ENCODE measurements around the gene CASK.
"Not testable (repeated sequence)": the region's sequence is repeated elsewhere in the genome, so short reads cannot be mapped to it uniquely, and the experiment has no call there.

Gene CASK

GRCh38 chrX:41665686-41666085 is 257.7 kb downstream of the CASK start:
- no peak for TF ChIP-seq CTCF (IDR thresholded peaks at IDR 0.05; ENCODE audit: control insufficient read depth, extremely low read depth, insufficient read depth)
- DNase-seq (ENCODE audit: low read depth), result no peak
- H3K4me3 ChIP-seq (ENCODE audit: low read depth, low read length), result no peak overlapping the region

- H3K4me3 ChIP-seq (ENCODE audit: low read depth, low read length), result no peak overlapping the region
- DNase-seq (ENCODE audit: low read depth), result no peak
- no peak for TF ChIP-seq CTCF (IDR thresholded peaks at IDR 0.05; ENCODE audit: control insufficient read depth, extremely low read depth, insufficient read depth)
These were observed 258.4 kb downstream of the CASK start for GRCh38 chrX:41664908-41665307.

DNA sequence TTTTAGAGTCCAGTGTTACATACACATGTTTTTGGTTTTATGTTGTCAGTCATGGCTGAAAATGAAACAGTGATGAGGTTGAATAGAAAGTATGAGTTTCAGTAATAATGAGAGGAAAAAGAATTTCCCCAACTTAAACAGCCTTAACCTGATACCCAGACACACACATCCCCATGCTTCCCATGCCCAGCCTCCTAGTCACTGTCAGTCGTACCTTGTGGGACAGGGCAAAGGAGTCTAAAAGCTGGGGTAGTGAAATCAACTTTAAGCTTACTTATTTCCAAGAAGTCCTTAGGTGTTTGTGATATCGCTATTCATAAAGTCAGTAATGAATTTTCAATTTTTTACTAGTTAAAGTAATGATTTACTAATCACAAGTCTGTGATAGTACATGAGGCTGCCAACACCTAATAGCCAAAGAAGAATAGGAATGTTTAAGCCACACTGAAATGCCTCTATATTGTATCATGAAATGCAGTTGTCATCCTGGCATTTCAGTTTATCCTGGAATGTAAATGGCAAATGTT is 258.9 kb downstream of the CASK start:
- TF ChIP-seq CTCF (IDR thresholded peaks at IDR 0.05; ENCODE audit: control insufficient read depth, extremely low read depth, insufficient read depth), result no peak
- no peak overlapping the region for H3K4me3 ChIP-seq (ENCODE audit: low read depth, low read length)
- DNase-seq (ENCODE audit: low read depth), result no peak

GRCh38 chrX:41661366-41662095 is 261.8 kb downstream of the CASK start:
- H3K4me3 ChIP-seq (ENCODE audit: low read depth, low read length), result no peak overlapping the region
- DNase-seq (ENCODE audit: low read depth), result no peak
- TF ChIP-seq CTCF (IDR thresholded peaks at IDR 0.05; ENCODE audit: control insufficient read depth, extremely low read depth, insufficient read depth), result no peak

DNA sequence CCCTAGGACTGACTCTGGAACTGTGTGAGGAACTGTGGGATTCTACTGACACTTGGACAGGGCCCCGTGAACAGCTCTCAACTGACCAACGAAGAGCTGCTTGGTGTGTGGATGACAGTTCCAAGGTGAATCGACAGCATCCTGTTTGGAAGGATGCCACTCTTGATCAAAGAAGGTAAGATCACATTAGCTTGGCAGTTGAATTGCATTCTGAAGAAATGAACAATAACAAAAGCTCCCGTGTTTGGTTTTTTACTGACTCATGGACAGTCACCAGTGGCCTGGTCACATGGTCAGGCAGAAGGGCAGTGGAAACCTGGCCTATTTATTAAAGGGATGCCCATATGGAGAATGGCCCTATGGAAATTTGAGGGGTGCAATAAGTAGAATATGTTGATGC is 267.7 kb downstream of the CASK start:
- DNase-seq (ENCODE audit: low read depth), result no peak
- TF ChIP-seq CTCF (IDR thresholded peaks at IDR 0.05; ENCODE audit: control insufficient read depth, extremely low read depth, insufficient read depth), result no peak
- H3K4me3 ChIP-seq (ENCODE audit: low read depth, low read length), result no peak overlapping the region

DNA sequence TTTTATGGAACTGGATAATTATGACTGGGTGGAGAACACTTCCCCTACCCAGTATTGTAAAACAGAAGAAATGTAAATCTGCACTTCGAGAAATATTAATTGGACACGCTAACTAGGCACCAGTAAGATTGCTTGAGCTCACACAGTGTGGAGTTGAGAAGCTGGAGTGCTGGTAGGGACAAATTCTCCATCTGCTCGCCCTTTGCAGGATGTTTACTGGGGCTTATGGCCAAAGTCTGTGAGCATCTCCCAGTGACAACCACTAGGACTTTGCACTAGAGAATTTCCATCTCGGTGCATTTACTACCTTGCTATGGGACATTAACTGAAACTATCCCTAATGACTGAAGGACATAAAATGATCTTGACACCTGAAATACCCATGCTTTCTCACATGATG is 268.3 kb downstream of the CASK start:
- no peak overlapping the region for H3K4me3 ChIP-seq (ENCODE audit: low read depth, low read length)
- TF ChIP-seq CTCF (IDR thresholded peaks at IDR 0.05; ENCODE audit: control insufficient read depth, extremely low read depth, insufficient read depth), result no peak
- DNase-seq (ENCODE audit: low read depth), result no peak

DNA sequence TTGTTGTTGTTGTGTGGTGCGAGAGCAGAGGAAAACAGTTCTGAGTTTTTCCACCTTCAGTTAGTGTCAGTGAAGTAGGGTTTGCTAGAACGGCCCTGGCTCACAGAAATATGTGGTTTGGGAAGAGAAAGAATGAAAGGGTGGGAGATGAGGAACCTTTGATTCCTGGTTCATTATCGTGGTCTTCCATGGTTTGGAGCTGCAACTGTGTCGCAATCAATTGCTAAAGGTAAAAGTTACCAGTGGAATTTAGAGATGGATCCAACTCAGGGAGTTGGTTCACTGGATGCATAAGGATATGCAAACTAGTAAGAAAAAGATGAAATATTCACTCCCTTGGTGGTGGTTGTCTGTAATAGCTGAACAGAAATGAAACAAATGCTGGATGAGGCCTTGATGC is 270.2 kb downstream of the CASK start:
- no peak for DNase-seq (ENCODE audit: low read depth)
- H3K4me3 ChIP-seq (ENCODE audit: low read depth, low read length), result no peak overlapping the region
- TF ChIP-seq CTCF (IDR thresholded peaks at IDR 0.05; ENCODE audit: control insufficient read depth, extremely low read depth, insufficient read depth), result no peak

- DNase-seq (ENCODE audit: low read depth); H3K4me3 ChIP-seq (ENCODE audit: low read depth, low read length): not testable (repeated sequence)
These were observed 277.2 kb downstream of the CASK start for GRCh38 chrX:41646201-41646600.
